Spleen (tissue), 7 donors: ENCODE measurements around the gene THRSP.

ENCODE experiments used
- POLR2A ChIP-seq, 3 donors: fragments of 450-650 bp; IDR thresholded peaks; one replicate each; pipeline ENCODE4 v1.5.1; 2017; ENCODE audit warnings: antibody characterized with exemption in 3 of 3, mild to moderate bottlenecking in 1 of 3
- POLR2AphosphoS5 ChIP-seq, 3 donors: sonication (generic); formaldehyde crosslinking; IDR thresholded peaks; one replicate each; pipeline ENCODE4 v1.5.1; 2017; ENCODE audit warnings: antibody characterized with exemption in 3 of 3
- TF ChIP-seq, protein P1 (sequence below), 11 experiments: fragments of 200-600 bp in 7 of 11; fragments of 450-650 bp in 4 of 11; sonication (generic) in 4 of 11; IDR thresholded peaks in 8 of 11; conservative IDR thresholded peaks in 3 of 11; 1 replicate in 7 of 11; 2 replicates in 4 of 11; pipeline versions ENCODE4 v1.4.0 to v1.8.0; 2016 to 2021; ENCODE audit warnings: antibody characterized with exemption in 11 of 11, inconsistent platforms in 4 of 11, mild to moderate bottlenecking in 1 of 11
- donor health status: DM: no; HTN: no; CAD: no; lungs with moderate emphysema.
- donor health status: DM: no; HTN: no; CAD: no.
- donor health status: DM: no; HTN: no; CAD: no.

DNA sequence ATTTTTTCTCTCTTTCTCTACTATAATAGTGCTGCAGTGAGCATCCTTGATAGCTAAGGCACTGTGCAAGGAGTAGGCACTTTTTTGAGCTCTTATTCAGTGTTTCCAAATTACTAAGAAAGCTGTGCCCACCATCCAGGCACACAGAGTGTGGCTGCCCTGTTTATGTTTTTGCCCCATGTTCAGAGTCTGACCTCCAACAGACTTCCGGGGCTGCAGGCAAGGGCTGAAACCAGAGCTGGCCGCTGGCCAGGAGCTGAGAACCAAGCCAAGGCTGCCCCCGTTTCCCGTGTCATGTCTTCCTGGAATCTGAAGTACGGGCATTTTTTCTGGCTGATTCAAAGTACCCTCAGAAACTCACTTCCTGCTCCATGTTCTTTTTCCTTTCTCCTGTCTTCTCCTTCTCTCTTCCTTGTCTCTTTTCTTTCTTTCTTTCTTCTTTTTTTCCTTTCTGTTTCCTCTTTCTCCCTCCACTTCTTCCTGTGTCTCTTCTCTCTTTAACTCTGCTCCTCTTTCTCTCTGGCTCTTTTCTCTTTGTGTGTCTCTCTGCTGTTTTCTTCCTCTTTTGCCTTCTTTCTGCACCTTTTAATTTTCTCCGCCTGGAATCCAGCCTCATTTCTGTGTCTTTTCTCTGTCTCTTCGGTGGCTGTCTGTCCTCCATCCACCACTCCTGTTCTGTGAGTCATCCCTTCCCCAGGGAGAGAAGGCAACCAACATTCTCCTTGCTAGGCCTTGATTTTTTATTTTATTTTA lies 23.6 kb upstream of the THRSP start:
- TF ChIP-seq, protein P1, sequence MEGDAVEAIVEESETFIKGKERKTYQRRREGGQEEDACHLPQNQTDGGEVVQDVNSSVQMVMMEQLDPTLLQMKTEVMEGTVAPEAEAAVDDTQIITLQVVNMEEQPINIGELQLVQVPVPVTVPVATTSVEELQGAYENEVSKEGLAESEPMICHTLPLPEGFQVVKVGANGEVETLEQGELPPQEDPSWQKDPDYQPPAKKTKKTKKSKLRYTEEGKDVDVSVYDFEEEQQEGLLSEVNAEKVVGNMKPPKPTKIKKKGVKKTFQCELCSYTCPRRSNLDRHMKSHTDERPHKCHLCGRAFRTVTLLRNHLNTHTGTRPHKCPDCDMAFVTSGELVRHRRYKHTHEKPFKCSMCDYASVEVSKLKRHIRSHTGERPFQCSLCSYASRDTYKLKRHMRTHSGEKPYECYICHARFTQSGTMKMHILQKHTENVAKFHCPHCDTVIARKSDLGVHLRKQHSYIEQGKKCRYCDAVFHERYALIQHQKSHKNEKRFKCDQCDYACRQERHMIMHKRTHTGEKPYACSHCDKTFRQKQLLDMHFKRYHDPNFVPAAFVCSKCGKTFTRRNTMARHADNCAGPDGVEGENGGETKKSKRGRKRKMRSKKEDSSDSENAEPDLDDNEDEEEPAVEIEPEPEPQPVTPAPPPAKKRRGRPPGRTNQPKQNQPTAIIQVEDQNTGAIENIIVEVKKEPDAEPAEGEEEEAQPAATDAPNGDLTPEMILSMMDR (IDR thresholded peaks at IDR 0.05 in 8 of 11, conservative IDR thresholded peaks at IDR 0.05 in 3 of 11): no peak
- TF ChIP-seq POLR2A (IDR thresholded peaks at IDR 0.05) (no peak), POLR2AphosphoS5 (IDR thresholded peaks at IDR 0.05) (peak; percentile 28 to 52 (median 48))
